ENCODE results near the gene CHM.
"Not testable (repeated sequence)": the region's sequence is repeated elsewhere in the genome, so short reads cannot be mapped to it uniquely, and the experiment has no call there.

Gene CHM

GRCh38 chrX:86047174-86047935 lies at the start of gene CHM:
TSS of gene CHM (minus strand) at chrX:86047558. CDS start at chrX:86047532, 26 bp downstream.
- peak; percentile 18 for DNase-seq (ENCODE audit: low read depth)

DNA sequence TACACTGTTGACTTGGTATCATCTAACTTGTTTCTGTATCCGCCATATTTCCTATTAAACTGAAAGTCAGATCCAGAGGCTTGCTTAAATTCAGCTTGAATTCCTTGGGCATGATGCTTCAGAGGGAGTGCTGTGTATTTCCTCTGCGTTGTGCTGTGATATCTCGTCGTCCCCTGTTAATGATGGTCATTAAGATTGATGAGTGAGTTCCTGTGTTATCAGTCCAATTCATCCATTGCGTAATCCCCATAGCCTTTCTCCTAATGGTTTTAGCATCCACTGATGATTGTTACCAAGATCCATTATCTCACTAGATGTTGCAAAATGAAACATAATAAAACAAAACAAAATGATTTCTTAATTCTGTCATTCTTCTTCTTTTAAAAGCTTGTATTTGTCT lies 31.3 kb upstream of the CHM start:
- DNase-seq (ENCODE audit: low read depth): no peak

- DNase-seq (ENCODE audit: low read depth): no peak
Measured at GRCh38 chrX:86066998-86067397, 19.6 kb upstream of the CHM start.

GRCh38 chrX:86061407-86061806 lies 14.0 kb upstream of the CHM start:
- no peak for DNase-seq (ENCODE audit: low read depth)

- DNase-seq (ENCODE audit: low read depth): no peak
Measured at GRCh38 chrX:86051741-86052140, 4.4 kb upstream of the CHM start.

- DNase-seq (ENCODE audit: low read depth): no peak
Measured at GRCh38 chrX:86047936-86048280, 550 bp upstream of the CHM start.

- no peak for DNase-seq (ENCODE audit: low read depth)
Measured at GRCh38 chrX:86044216-86044615, 3.1 kb downstream of the CHM start.

- DNase-seq (ENCODE audit: low read depth): no peak
Measured at GRCh38 chrX:86039625-86040568, 7.5 kb downstream of the CHM start.

GRCh38 chrX:86033385-86033784 lies 14.0 kb downstream of the CHM start:
- no peak for DNase-seq (ENCODE audit: low read depth)

DNA sequence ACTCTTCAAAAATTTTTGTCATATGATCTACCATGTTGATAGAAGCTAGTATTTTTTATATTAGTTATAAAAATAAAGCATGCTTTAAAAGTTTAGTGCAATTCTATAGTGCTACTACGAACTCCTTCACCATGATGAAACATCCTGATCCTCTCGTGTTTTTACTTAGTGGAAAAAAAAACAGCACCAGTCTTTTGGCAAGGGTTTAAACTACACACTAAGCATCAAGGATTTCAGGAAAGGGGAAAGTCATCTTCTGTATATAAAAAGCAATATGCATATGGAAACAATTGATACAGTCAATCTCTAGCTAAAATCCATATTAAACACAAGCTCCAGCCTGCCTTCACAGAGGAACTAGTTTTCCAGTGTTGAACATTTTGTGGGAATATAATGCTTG lies 18.7 kb downstream of the CHM start:
- DNase-seq (ENCODE audit: low read depth): no peak

DNA sequence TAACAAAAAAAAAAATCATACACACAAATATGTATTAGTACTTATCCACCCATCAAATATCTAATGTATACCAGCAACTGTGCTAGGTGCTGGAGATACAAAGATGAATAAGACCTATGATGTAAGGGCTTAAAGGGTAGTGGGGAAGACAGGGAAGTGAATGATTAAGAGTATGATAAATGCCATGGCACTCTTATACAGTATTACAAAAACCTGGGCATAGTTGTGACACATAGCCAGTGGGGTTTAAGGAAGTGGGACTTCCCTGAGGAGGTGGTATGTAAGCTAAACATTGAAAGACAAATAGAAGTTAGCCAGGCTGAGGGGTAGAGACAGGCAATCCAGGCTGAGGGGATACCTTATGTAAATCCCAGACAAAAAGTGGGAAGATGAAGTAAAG lies 23.5 kb downstream of the CHM start:
- no peak for DNase-seq (ENCODE audit: low read depth)

DNA sequence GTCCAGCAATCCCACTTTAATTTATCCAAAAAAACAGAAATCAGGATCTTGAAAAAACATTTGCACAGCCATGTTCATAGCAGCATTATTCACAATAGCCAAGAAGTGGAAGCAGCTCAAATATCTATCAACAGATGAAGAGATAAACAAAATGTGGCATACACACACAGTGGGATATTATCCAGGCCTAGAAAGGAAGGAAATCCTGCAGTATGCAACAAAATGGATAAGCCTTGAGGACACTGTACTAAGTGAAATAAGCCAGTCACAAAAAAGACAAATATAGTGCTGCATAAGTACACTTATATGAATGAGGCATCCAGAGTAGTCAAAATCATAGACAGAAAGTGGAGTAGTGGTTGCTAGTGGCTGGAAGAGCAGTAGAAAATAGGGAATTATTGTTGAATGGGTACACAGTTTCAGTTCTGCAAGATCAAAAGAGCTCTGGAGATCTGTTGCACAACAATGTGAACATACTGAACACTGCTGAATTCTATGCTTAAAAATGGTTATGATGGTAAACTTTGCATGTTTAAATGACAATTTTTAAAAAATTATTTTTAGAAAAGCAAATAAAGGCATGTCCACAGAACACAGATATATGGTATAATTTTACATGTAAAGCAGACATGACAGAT lies 25.6 kb downstream of the CHM start:
- no peak for DNase-seq (ENCODE audit: low read depth)

DNA sequence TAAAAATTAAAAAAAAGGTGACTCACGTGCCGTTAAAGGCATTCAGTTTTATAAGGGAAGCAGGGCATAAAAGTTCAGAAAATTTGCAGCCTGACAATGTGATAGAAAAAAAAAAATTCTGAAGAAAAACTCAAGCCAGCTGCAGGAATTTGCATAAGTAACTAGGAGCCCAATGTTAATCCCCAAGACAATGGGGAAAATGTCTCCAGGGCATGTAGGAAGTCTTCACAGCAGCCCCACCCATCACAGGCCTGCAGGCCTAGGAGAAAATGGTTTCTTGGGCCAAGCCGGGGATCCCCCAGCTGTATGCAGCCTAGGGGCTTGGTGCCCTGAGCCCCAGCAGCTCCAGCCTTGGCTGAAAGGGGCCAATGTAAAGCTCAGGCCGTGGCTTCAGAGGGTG lies 31.2 kb downstream of the CHM start:
- no peak for DNase-seq (ENCODE audit: low read depth)

DNA sequence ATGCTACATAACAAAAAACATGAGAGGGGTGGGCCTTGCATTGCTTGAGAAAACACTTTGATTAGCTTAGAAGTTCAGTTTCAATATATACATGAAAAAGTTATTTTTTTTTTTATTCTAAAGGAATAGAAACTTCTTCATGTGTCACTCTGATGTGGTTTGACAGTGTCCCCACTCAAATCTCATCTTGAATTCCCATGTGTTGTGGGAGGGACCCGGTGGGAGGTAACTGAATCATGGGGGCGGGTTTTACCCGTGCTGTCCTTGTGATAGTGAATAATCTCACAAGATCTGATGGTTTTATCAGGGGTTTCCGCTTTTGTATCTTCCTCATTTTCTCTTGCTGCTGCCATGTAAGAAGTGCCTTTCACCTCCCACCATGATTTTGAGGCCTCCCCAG lies 32.4 kb downstream of the CHM start:
- not testable (repeated sequence) for DNase-seq (ENCODE audit: low read depth)

DNA sequence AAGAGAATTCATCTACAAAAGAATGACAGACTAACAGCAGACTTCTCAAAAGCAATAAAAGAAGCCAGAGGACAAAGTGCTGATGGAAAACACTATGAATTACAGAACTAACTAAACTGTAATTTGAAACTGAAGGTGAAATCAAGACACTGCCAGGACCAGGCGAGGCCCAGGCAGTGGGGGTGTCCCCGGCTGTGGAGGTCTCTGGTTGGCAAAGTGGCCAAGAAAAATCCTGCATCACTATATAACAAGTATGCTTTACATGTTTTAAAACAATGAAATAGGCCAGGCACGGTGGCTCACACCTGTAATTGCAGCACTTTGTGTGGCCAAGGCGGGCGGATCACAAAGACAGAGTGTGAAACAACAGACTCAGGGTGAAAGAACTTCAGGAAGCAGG lies 32.9 kb downstream of the CHM start:
- DNase-seq (ENCODE audit: low read depth): no peak

DNA sequence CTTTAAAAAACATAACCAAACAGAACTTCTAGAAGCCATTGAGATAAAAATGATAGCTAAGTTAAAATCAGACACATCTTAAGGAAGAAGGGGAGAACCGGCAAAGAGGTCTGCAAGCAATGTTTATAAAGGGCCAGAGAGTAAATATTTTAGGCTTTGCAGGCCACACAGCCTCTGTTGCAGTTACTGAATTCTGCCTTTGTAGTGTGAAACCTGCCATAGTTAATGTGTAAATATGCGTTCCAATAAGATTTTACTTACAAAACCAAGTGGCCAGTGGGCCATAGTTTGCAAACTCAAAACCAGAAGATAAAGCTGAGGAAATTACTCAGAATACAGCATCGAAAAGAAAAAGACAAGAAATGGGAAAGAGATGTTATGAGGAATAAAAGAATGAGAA lies 33.6 kb downstream of the CHM start:
- DNase-seq (ENCODE audit: low read depth): no peak

GRCh38 chrX:86012188-86012587 lies 35.2 kb downstream of the CHM start:
- DNase-seq (ENCODE audit: low read depth): no peak

GRCh38 chrX:86009803-86010202 lies 37.6 kb downstream of the CHM start:
- not testable (repeated sequence) for DNase-seq (ENCODE audit: low read depth)

DNA sequence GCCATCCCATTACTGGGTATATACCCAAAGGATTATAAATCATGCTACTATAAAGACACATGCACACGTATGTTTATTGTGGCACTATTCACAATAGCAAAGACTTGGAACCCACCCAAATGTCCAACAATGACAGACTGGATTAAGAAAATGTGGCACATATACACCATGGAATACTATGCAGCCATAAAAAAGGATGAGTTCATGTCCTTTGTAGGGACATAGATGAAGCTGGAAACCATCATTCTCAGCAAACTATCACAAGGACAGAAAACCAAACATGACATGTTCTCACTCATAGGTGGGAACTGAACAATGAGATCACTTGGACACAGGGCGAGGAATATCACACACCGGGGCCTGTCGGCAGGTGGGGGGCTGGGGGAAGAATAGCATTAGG lies 39.5 kb downstream of the CHM start:
- not testable (repeated sequence) for DNase-seq (ENCODE audit: low read depth)

GRCh38 chrX:86002076-86002896 lies 45.1 kb downstream of the CHM start:
- DNase-seq (ENCODE audit: low read depth): no peak

- no peak for DNase-seq (ENCODE audit: low read depth)
Measured at GRCh38 chrX:85998954-85999353, 48.4 kb downstream of the CHM start.

- no peak for DNase-seq (ENCODE audit: low read depth)
Measured at GRCh38 chrX:85996555-85996954, 50.8 kb downstream of the CHM start.
